A673 (cell line): Measurements from ENCODE around the gene RNF17.

Source experiments
- CTCF ChIP-seq: fragments of 300-800, 200-600 bp; sonication (generic); conservative IDR thresholded peaks from 2 replicates; pipeline ENCODE4 v1.5.1; 2017; ENCODE audit warnings: low read depth, mild to moderate bottlenecking, antibody characterized with exemption, low read length, moderate library complexity, mixed read lengths
- EZH2 ChIP-seq: fragments of 200-600 bp; sonication (generic); IDR thresholded peaks from 2 replicates; pipeline ENCODE4 v1.6.1; 2017; ENCODE audit warnings: borderline replicate concordance, low read depth, mild to moderate bottlenecking, mixed read lengths, antibody characterized with exemption, low read length; ENCODE audit not compliant: poor library complexity, severe bottlenecking

- TF ChIP-seq CTCF (no peak), EZH2 (no peak)
Measured at GRCh38 chr13:24893863-24894262, 129.9 kb downstream of the RNF17 start.
